B cell (primary cell): Measurements from ENCODE around the gene P2RX6. TPM values are rescaled to one million over a fixed set of nuclear protein-coding genes. Genes with fewer than 3 reads are reported as not detected.

Source experiments
- ATAC-seq: fragments of 200-7000 bp; cut with Tn5 transposase; one replicate; pipeline ENCODE4 v1.10.0; 2021; ENCODE audit warnings: low read depth, mild to moderate bottlenecking, moderate number of reproducible peaks, moderate library complexity
- CTCF ChIA-PET: fragments of 350-600 bp; sonication (Branson Sonifier 250); formaldehyde crosslinking; loops from one replicate; lab custom pipeline; 2021; ENCODE audit warnings: antibody characterized with exemption, inconsistent platforms; lab: Charles Lee
- POLR2A ChIA-PET: fragments of 350-600 bp; sonication (Branson Sonifier 250); formaldehyde crosslinking; loops from one replicate; lab custom pipeline; 2021; ENCODE audit warnings: antibody characterized with exemption; lab: Charles Lee
- DNase-seq: peaks from one replicate; pipeline ENCODE4 v3.0.0; 2013
- H2AFZ ChIP-seq: 2 replicates; pipeline ENCODE4 v1.6.1; 2012; ENCODE audit warnings: mild to moderate bottlenecking, low read depth, low read length; ENCODE audit not compliant: insufficient read depth, poor library complexity, severe bottlenecking
- H3K27ac ChIP-seq, 2 donors: 1 replicate in 1 of 2; 2 replicates in 1 of 2; pipeline ENCODE4 v1.5.1; 2012 to 2013; ENCODE audit warnings: low read length in 2 of 2, mild to moderate bottlenecking in 2 of 2, moderate library complexity in 1 of 2
- H3K27me3 ChIP-seq, 4 experiments: fragments of 200-600 bp in 1 of 4; sonication (generic) in 1 of 4; replicated peaks in 1 of 4; 1 replicate in 2 of 4; 2 replicates in 2 of 4; pipeline versions ENCODE4 v1.6.1 to v1.7.0; 2013 to 2016; ENCODE audit warnings: low read length in 3 of 4, mild to moderate bottlenecking in 2 of 4, mixed read lengths in 1 of 4, moderate library complexity in 1 of 4; ENCODE audit not compliant: insufficient read depth in 4 of 4, control insufficient read depth in 3 of 4; ENCODE audit errors: control extremely low read depth in 1 of 4
- H3K36me3 ChIP-seq, 2 experiments: replicated peaks in 1 of 2; 1 replicate in 1 of 2; 2 replicates in 1 of 2; pipeline versions ENCODE4 v1.6.1 to v1.7.1; 2013; ENCODE audit warnings: low read length in 1 of 2; ENCODE audit not compliant: insufficient read depth in 2 of 2, control insufficient read depth in 1 of 2; ENCODE audit errors: control extremely low read depth in 1 of 2, extremely low read depth in 1 of 2
- H3K4me1 ChIP-seq, 2 donors: fragments of 200-600 bp in 1 of 2; sonication (generic) in 1 of 2; 1 replicate in 1 of 2; 2 replicates in 1 of 2; pipeline versions ENCODE4 v1.5.1 to v1.6.1; 2013 to 2017; ENCODE audit warnings: low read length in 2 of 2; ENCODE audit not compliant: control insufficient read depth in 2 of 2, insufficient read depth in 2 of 2
- H3K4me2 ChIP-seq: replicated peaks from 2 replicates; pipeline ENCODE3; 2012; ENCODE audit warnings: mild to moderate bottlenecking, low read depth, low read length; ENCODE audit not compliant: poor library complexity, severe bottlenecking
- H3K4me3 ChIP-seq, 5 experiments: fragments of 200-600 bp in 1 of 5; sonication (generic) in 1 of 5; 1 replicate in 3 of 5; 2 replicates in 2 of 5; pipeline versions ENCODE4 v1.5.1 to v1.7.0; 2011 to 2016; ENCODE audit warnings: low read length in 4 of 5, mild to moderate bottlenecking in 4 of 5, low read depth in 2 of 5, control low read depth in 1 of 5, moderate library complexity in 1 of 5; ENCODE audit not compliant: insufficient read depth in 1 of 5; ENCODE audit errors: control extremely low read depth in 1 of 5, extremely low read depth in 1 of 5
- H3K79me2 ChIP-seq: fragments of 200-600 bp; sonication (generic); one replicate; pipeline ENCODE4 v1.6.0; 2016; ENCODE audit warnings: low read length; ENCODE audit not compliant: control insufficient read depth, insufficient read depth
- H3K9ac ChIP-seq: fragments of 200-600 bp; sonication (generic); 2 replicates; pipeline ENCODE4 v1.6.1; 2017; ENCODE audit warnings: mild to moderate bottlenecking, low read length, moderate library complexity
- H3K9me3 ChIP-seq, 3 donors: one replicate each; pipeline versions ENCODE4 v1.6.1 to v1.7.1; 2013; ENCODE audit warnings: low read length in 2 of 3; ENCODE audit not compliant: control insufficient read depth in 2 of 3, insufficient read depth in 1 of 3; ENCODE audit errors: control extremely low read depth in 1 of 3
- H4K20me1 ChIP-seq: 2 replicates; pipeline ENCODE4 v1.6.0; 2012; ENCODE audit warnings: mild to moderate bottlenecking, low read length; ENCODE audit not compliant: insufficient read depth, control insufficient read depth, poor library complexity, severe bottlenecking
- H3K27ac Mint-ChIP-seq: one replicate; pipeline ENCODE4 v1.8.0; 2021; ENCODE audit warnings: mixed read lengths
- H3K27me3 Mint-ChIP-seq: one replicate; pipeline ENCODE4 v1.8.0; 2021; ENCODE audit warnings: mixed read lengths
- H3K4me1 Mint-ChIP-seq: one replicate; pipeline ENCODE4 v1.8.0; 2021; ENCODE audit warnings: mixed read lengths
- H3K4me3 Mint-ChIP-seq: one replicate; pipeline ENCODE4 v1.8.0; 2021; ENCODE audit warnings: mixed read lengths
- H3K9me3 Mint-ChIP-seq: one replicate; pipeline ENCODE4 v1.8.0; 2022; ENCODE audit warnings: mixed read lengths; ENCODE audit not compliant: insufficient read depth
- CTCF ChIP-seq: fragments of 200-600 bp; IDR thresholded peaks from one replicate; pipeline ENCODE4 v1.8.0; 2022; ENCODE audit warnings: antibody characterized with exemption, mild to moderate bottlenecking
- EZH2 ChIP-seq: IDR thresholded peaks from 2 replicates; pipeline ENCODE4 v1.6.1; 2012; ENCODE audit warnings: borderline replicate concordance, low read depth, mild to moderate bottlenecking, moderate library complexity, low read length; ENCODE audit not compliant: insufficient read depth, poor library complexity, severe bottlenecking
- WGBS: methylation state at CpG from one replicate; pipeline ENCODE4 v1.1.5; 2013; ENCODE audit warnings: missing lambda C conversion rate; ENCODE audit not compliant: insufficient coverage; 5-methylcytosine and 5-hydroxymethylcytosine counted together
- intact Hi-C: fragments of 100-400 bp; cut with micrococcal nuclease; formaldehyde crosslinking; loops from one replicate; pipeline ENCODE4 v1.10.0; 2022
- polyA plus RNA-seq: library from polyadenylated mRNA; depleted of rRNA; stranded (reverse); fragments of >200 nt; gene quantifications from 2 replicates; pipeline ENCODE4 v1.2.3, GENCODE V29; 2012
- total RNA-seq, 2 donors: library from RNA; stranded (reverse); fragments of 120-200 nt in 1 of 2; gene quantifications; 1 replicate in 1 of 2; 2 replicates in 1 of 2; pipeline versions ENCODE4 v1.2.3 to v1.2.4, GENCODE V29; 2013 to 2022

Gene P2RX6
- total and polyA plus RNA-seq, 2 donors (not counting 1 experiment from before 2014, with no cell fraction given) = 0.49 to 0.79 TPM

- Histone ChIP-seq H3K9ac (peak overlapping the region; percentile 11), H3K4me3 (peak overlapping the region in 2 of 5 experiments; percentile 5 to 23), H3K36me3 (no peaks in the 10 kb centered on the region), H2AFZ (peak overlapping the region; percentile 29), H3K4me2 (peak overlapping the region; percentile 59), H3K9me3 (peaks cover 0 to 22% (median 8%) of the 10 kb centered on the region in 3 donors), H3K4me1 (peaks cover 24 to 34% of the 10 kb centered on the region in 2 donors), H3K27me3 (peaks cover 0 to 3% (median 0%) of the 10 kb centered on the region in 4 experiments), H4K20me1 (no peaks in the 10 kb centered on the region), H3K79me2 (peaks cover 18% of the 10 kb centered on the region), H3K27ac (no peak overlapping the region)
- ChIA-PET POLR2A (no interaction called here), CTCF (interaction anchor here (0.7 kb wide), 1 partner anchor 19 kb away, joined by 3 read pairs; no protein-coding TSS in a partner anchor)
- intact Hi-C loops = no loop called here
- DNase-seq = peak; percentile 81
- peak overlapping the region; percentile 84 for H3K27ac Mint-ChIP-seq
- WGBS = 17% methylated on average over 23 of the region's 39 CpGs
- no peaks in the 10 kb centered on the region for H3K9me3 Mint-ChIP-seq
- peaks cover 36% of the 10 kb centered on the region for H3K4me1 Mint-ChIP-seq
- no peak for TF ChIP-seq EZH2
- TF ChIP-seq CTCF = no peak
- peak overlapping the region; percentile 81 for H3K4me3 Mint-ChIP-seq
- peak; percentile 44 for ATAC-seq
- H3K27me3 Mint-ChIP-seq = peaks cover 3% of the 10 kb centered on the region
Measured at GRCh38 chr22:20979243-20979809, 35.6 kb upstream of the P2RX6 start.

- H3K9me3 ChIP-seq = peaks cover 0 to 22% (median 8%) of the 10 kb centered on the region in 3 donors
- POLR2A ChIA-PET = no interaction called here
- no peaks in the 10 kb centered on the region for H4K20me1 ChIP-seq
- no peak overlapping the region for H3K27ac ChIP-seq
- no peak for TF ChIP-seq CTCF
- TF ChIP-seq EZH2 = no peak
- Mint-ChIP-seq H3K27ac (no peak overlapping the region), H3K4me1 (peaks cover 36% of the 10 kb centered on the region), H3K27me3 (peaks cover 3% of the 10 kb centered on the region), H3K9me3 (no peaks in the 10 kb centered on the region), H3K4me3 (peak overlapping the region; percentile 37)
- peak overlapping the region; percentile 11 for H3K9ac ChIP-seq
- peaks cover 18% of the 10 kb centered on the region for H3K79me2 ChIP-seq
- intact Hi-C loops = loop anchor here (10.0 kb wide), 1 partner anchor 65 kb away; the partner anchor contains the start of gene LRRC74B
- no peak overlapping the region for H2AFZ ChIP-seq
- no peak for ATAC-seq
- peak overlapping the region; percentile 59 for H3K4me2 ChIP-seq
- H3K36me3 ChIP-seq = no peaks in the 10 kb centered on the region
- CTCF ChIA-PET = interaction anchor here (1.6 kb wide), 1 partner anchor 16 kb away, joined by 3 read pairs; no protein-coding TSS in a partner anchor
- peaks cover 0 to 3% (median 0%) of the 10 kb centered on the region in 4 experiments for H3K27me3 ChIP-seq
- no peak overlapping the region for H3K4me3 ChIP-seq
- peaks cover 24 to 34% of the 10 kb centered on the region in 2 donors for H3K4me1 ChIP-seq
- 85% methylated on average over 12 of the region's 13 CpGs for WGBS
- DNase-seq = peak; percentile 16
Measured at GRCh38 chr22:20979940-20980453, 35.0 kb upstream of the P2RX6 start.
